Measurements from ENCODE around the gene HPCA.

The HPCA gene

DNA sequence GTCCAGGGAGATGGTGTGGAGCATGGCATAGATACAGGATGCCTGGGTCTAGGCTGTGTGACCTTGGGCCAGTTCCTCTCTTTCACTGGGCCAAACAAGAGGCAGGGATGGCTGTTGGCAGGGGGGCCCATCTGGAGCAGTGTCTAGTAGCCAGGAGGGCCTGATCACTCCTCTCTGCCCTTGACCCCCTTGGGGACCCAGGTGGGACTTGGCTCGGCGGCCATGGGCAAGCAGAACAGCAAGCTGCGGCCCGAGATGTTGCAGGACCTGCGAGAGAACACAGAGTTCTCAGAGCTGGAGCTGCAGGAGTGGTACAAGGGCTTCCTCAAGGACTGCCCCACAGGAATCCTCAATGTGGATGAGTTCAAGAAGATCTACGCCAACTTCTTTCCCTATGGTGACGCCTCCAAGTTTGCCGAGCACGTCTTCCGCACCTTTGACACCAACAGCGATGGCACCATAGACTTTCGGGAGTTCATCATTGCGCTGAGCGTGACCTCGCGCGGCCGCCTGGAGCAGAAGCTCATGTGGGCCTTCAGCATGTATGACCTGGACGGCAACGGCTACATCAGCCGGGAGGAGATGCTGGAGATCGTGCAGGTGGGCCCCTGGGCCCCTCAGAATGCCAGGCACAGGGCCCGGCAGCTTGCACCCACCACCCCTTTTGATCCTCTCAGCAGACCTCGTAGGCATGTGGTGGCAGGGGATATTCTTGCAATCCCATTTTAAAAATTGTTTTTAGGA lies 2.6 kb downstream of the HPCA start:
- Histone ChIP-seq H3K27me3 (ENCODE audit: insufficient read depth, poor library complexity, severe bottlenecking) (peaks cover 30% of the 10 kb centered on the region), H3K36me3 (ENCODE audit: low read depth) (no peaks in the 10 kb centered on the region), H3K9me3 (ENCODE audit: severe bottlenecking) (no peaks in the 10 kb centered on the region), H3K4me1 (ENCODE audit: insufficient read depth, poor library complexity, severe bottlenecking) (no peaks in the 10 kb centered on the region), H3K4me3 (ENCODE audit: severe bottlenecking) (no peak overlapping the region), H3K27ac (ENCODE audit: poor library complexity, severe bottlenecking) (no peak overlapping the region)
- no peak for TF ChIP-seq CTCF (IDR thresholded peaks at IDR 0.05; ENCODE audit: poor library complexity, severe bottlenecking)
- ATAC-seq (ENCODE audit: low read depth) (no peak), DNase-seq (ENCODE audit: low spot score) (no peak)

DNA sequence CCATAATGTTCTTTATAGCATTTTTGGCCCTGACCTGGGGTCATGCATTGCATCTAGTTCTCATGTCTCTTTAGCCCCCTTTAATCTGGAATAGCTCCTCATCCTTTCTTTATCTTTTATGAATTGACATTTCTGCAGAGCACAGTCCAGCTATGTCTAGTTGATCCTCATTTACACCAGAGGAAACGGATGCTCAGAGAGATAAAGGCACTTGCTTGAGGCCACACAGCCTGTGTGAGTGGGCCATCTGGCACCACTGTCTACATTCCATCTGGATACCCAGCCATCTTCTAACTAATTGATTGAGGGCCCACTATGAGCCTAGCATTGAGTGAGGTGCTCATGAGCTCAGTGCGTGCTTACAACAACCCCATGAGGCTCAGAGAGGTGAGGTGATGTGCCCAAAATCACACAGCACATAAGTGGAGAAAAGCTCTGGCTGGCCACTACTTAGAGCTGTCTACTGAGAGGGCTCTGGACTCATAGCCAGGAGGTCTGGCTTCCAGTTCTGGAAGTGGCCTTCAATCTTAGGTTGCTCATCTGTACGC lies 3.5 kb downstream of the HPCA start:
- no peak for TF ChIP-seq CTCF (IDR thresholded peaks at IDR 0.05; ENCODE audit: poor library complexity, severe bottlenecking)
- no peak for ATAC-seq (ENCODE audit: low read depth)

GRCh38 chr1:32890516-32891240 lies 4.4 kb downstream of the HPCA start:
- no peak for DNase-seq (ENCODE audit: low spot score)

More for the DNA sequence above, 3.5 kb downstream of the HPCA start:
- no peak for DNase-seq (ENCODE audit: low spot score)
- H3K27me3 ChIP-seq (ENCODE audit: insufficient read depth, poor library complexity, severe bottlenecking) = peaks cover 27% of the 10 kb centered on the region
- no peaks in the 10 kb centered on the region for H3K36me3 ChIP-seq (ENCODE audit: low read depth)
- no peaks in the 10 kb centered on the region for H3K4me1 ChIP-seq (ENCODE audit: insufficient read depth, poor library complexity, severe bottlenecking)
- no peaks in the 10 kb centered on the region for H3K9me3 ChIP-seq (ENCODE audit: severe bottlenecking)
- no peak overlapping the region for H3K27ac ChIP-seq (ENCODE audit: poor library complexity, severe bottlenecking)
- H3K4me3 ChIP-seq (ENCODE audit: severe bottlenecking) = no peak overlapping the region

DNA sequence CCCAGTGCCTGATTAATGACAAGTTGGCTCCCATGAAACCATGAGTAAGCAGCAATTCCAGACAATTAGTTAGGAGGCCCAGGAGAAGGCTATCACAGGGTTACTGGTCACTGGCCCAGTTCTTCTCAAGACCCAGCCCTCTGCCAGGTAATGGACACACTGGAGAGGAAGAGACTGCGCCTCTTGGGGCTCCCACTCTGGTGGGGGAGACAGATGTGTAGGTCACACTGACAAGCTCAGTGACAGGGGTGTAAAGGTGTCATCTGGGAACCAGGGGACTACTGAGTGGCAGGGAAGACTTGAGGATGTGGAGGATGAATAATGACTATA lies 4.9 kb downstream of the HPCA start:
- no peak overlapping the region for H3K27ac ChIP-seq (ENCODE audit: poor library complexity, severe bottlenecking)
- no peaks in the 10 kb centered on the region for H3K4me1 ChIP-seq (ENCODE audit: insufficient read depth, poor library complexity, severe bottlenecking)
- peaks cover 13% of the 10 kb centered on the region for H3K27me3 ChIP-seq (ENCODE audit: insufficient read depth, poor library complexity, severe bottlenecking)
- H3K36me3 ChIP-seq (ENCODE audit: low read depth) = no peaks in the 10 kb centered on the region
- no peak overlapping the region for H3K4me3 ChIP-seq (ENCODE audit: severe bottlenecking)
- TF ChIP-seq CTCF (IDR thresholded peaks at IDR 0.05; ENCODE audit: poor library complexity, severe bottlenecking) = no peak
- ATAC-seq (ENCODE audit: low read depth) = no peak
- H3K9me3 ChIP-seq (ENCODE audit: severe bottlenecking) = no peaks in the 10 kb centered on the region
- DNase-seq (ENCODE audit: low spot score) = no peak

More at GRCh38 chr1:32890516-32891240, 4.4 kb downstream of the HPCA start:
- peaks cover 19% of the 10 kb centered on the region for H3K27me3 ChIP-seq (ENCODE audit: insufficient read depth, poor library complexity, severe bottlenecking)
- H3K4me3 ChIP-seq (ENCODE audit: severe bottlenecking) = no peak overlapping the region
- H3K9me3 ChIP-seq (ENCODE audit: severe bottlenecking) = no peaks in the 10 kb centered on the region
- no peak overlapping the region for H3K27ac ChIP-seq (ENCODE audit: poor library complexity, severe bottlenecking)
- ATAC-seq (ENCODE audit: low read depth) = no peak
- no peak for TF ChIP-seq CTCF (IDR thresholded peaks at IDR 0.05; ENCODE audit: poor library complexity, severe bottlenecking)
- no peaks in the 10 kb centered on the region for H3K4me1 ChIP-seq (ENCODE audit: insufficient read depth, poor library complexity, severe bottlenecking)
- H3K36me3 ChIP-seq (ENCODE audit: low read depth) = no peaks in the 10 kb centered on the region

Data from RWPE2 (cell line).